OCI-LY1 (cell line): ENCODE measurements around the gene CBLB.

ENCODE experiments used
- H2AFZ ChIP-seq: fragments of 200-600 bp; sonication (generic), shearing (Covaris generic); 2 replicates; pipeline ENCODE4 v1.6.0; 2014; ENCODE audit warnings: antibody characterized with exemption, mild to moderate bottlenecking, low read length
- H3F3A ChIP-seq: fragments of 200-600 bp; sonication (generic), shearing (Covaris generic); 2 replicates; pipeline ENCODE4 v1.6.0; 2014; ENCODE audit warnings: mild to moderate bottlenecking, antibody characterized with exemption, low read length, moderate library complexity; ENCODE audit not compliant: insufficient read depth
- H3K27ac ChIP-seq: fragments of 200-600 bp; sonication (generic); 2 replicates; pipeline ENCODE4 v1.5.1; 2014; ENCODE audit warnings: low read length, mixed run types, mild to moderate bottlenecking, low read depth; ENCODE audit not compliant: poor library complexity, severe bottlenecking
- H3K27me3 ChIP-seq: fragments of 200-600 bp; sonication (generic); 2 replicates; pipeline ENCODE4 v1.6.0; 2014; ENCODE audit warnings: antibody characterized with exemption, mild to moderate bottlenecking, low read length, moderate library complexity; ENCODE audit not compliant: insufficient read depth
- H3K36me3 ChIP-seq: fragments of 200-600 bp; sonication (generic); 2 replicates; pipeline ENCODE4 v1.6.1; 2014; ENCODE audit warnings: mild to moderate bottlenecking, antibody characterized with exemption, low read length, moderate library complexity, mixed read lengths; ENCODE audit not compliant: insufficient read depth
- H3K4me1 ChIP-seq: fragments of 200-600 bp; sonication (generic); 2 replicates; pipeline ENCODE4 v1.5.1; 2014; ENCODE audit warnings: mild to moderate bottlenecking, low read length, moderate library complexity; ENCODE audit not compliant: insufficient read depth, severe bottlenecking
- H3K4me2 ChIP-seq: fragments of 200-600 bp; sonication (generic), shearing (Covaris generic); 2 replicates; pipeline ENCODE4 v1.6.1; 2014; ENCODE audit warnings: low read length
- H3K4me3 ChIP-seq: fragments of 200-600 bp; sonication (generic); 2 replicates; pipeline ENCODE4 v1.5.1; 2014; ENCODE audit warnings: low read length, low read depth, mild to moderate bottlenecking, mixed read lengths; ENCODE audit not compliant: poor library complexity, severe bottlenecking
- H3K79me2 ChIP-seq: fragments of 200-600 bp; shearing (Covaris generic); 2 replicates; pipeline ENCODE4 v1.6.1; 2016; ENCODE audit warnings: mixed run types, low read length, mixed read lengths; ENCODE audit not compliant: insufficient read depth
- H3K9ac ChIP-seq: fragments of 200-600 bp; sonication (generic), shearing (Covaris generic); 2 replicates; pipeline ENCODE4 v1.6.1; 2014; ENCODE audit warnings: mild to moderate bottlenecking, low read length, mixed read lengths
- H3K9me2 ChIP-seq: fragments of 200-600 bp; sonication (generic), shearing (Covaris generic); 2 replicates; pipeline ENCODE4 v1.6.1; 2014; ENCODE audit warnings: low read depth, mild to moderate bottlenecking, low read length, mixed read lengths
- H3K9me3 ChIP-seq: fragments of 200-600 bp; shearing (Covaris generic); 2 replicates; pipeline ENCODE4 v1.6.1; 2014; ENCODE audit warnings: low read length, mixed read lengths
- H4K20me1 ChIP-seq: fragments of 200-600 bp; sonication (generic), shearing (Covaris generic); 2 replicates; pipeline ENCODE4 v1.6.0; 2016; ENCODE audit warnings: mild to moderate bottlenecking, low read length; ENCODE audit not compliant: insufficient read depth
- CTCF ChIP-seq: fragments of 200-600 bp; sonication (generic), shearing (Covaris generic); IDR thresholded peaks from 2 replicates; pipeline ENCODE4 v1.5.1; 2017; ENCODE audit warnings: mild to moderate bottlenecking, antibody characterized with exemption, low read length, moderate library complexity, mixed read lengths
- EZH2 ChIP-seq: fragments of 200-600 bp; sonication (generic), shearing (Covaris generic); IDR thresholded peaks from 2 replicates; pipeline ENCODE4 v1.8.0; 2017; ENCODE audit warnings: borderline replicate concordance, mixed run types, mild to moderate bottlenecking, antibody characterized with exemption, low read length, moderate library complexity, mixed read lengths

The CBLB gene

GRCh38 chr3:105837143-105837740 lies 31.6 kb downstream of the CBLB start:
- TF ChIP-seq EZH2, result no peak
- H3K9me2 ChIP-seq, result no peaks in the 10 kb centered on the region
- H2AFZ ChIP-seq, result no peak overlapping the region
- H3K36me3 ChIP-seq, result peaks cover 20% of the 10 kb centered on the region
- H3F3A ChIP-seq, result peaks cover 6% of the 10 kb centered on the region; the same call in 1 of the 2 replicates
- no peaks in the 10 kb centered on the region for H3K9me3 ChIP-seq
- H3K27me3 ChIP-seq, result no peaks in the 10 kb centered on the region
- peaks cover 64% of the 10 kb centered on the region for H3K4me1 ChIP-seq
- no peaks in the 10 kb centered on the region for H4K20me1 ChIP-seq
- peak overlapping the region; percentile 69 for H3K4me2 ChIP-seq
- peak overlapping the region; percentile 73 for H3K27ac ChIP-seq
- peak overlapping the region; percentile 18; the same call in 1 of the 2 replicates for H3K9ac ChIP-seq
- no peaks in the 10 kb centered on the region for H3K79me2 ChIP-seq
- H3K4me3 ChIP-seq, result peak overlapping the region; percentile 37

GRCh38 chr3:105836533-105836932 lies 32.3 kb downstream of the CBLB start:
- peak; percentile 11; the same call in 1 of the 2 replicates for TF ChIP-seq CTCF
- TF ChIP-seq EZH2, result no peak
- Histone ChIP-seq H3K27me3 (no peaks in the 10 kb centered on the region), H3K4me2 (peak overlapping the region; percentile 69), H3K27ac (peak overlapping the region; percentile 73), H2AFZ (no peak overlapping the region), H3K4me3 (peak overlapping the region; percentile 37), H3K9ac (peak overlapping the region; percentile 13; the same call in 1 of the 2 replicates), H3K9me2 (no peaks in the 10 kb centered on the region), H3K4me1 (peaks cover 71% of the 10 kb centered on the region), H3K9me3 (no peaks in the 10 kb centered on the region), H3K79me2 (no peaks in the 10 kb centered on the region), H4K20me1 (no peaks in the 10 kb centered on the region), H3K36me3 (peaks cover 16% of the 10 kb centered on the region), H3F3A (peaks cover 6% of the 10 kb centered on the region; the same call in 1 of the 2 replicates)

GRCh38 chr3:105835606-105836005 lies 33.2 kb downstream of the CBLB start:
- H3K9ac ChIP-seq, result peak overlapping the region; percentile 13; the same call in 1 of the 2 replicates
- H2AFZ ChIP-seq, result no peak overlapping the region
- H4K20me1 ChIP-seq, result no peaks in the 10 kb centered on the region
- H3K36me3 ChIP-seq, result peaks cover 14% of the 10 kb centered on the region
- H3K9me2 ChIP-seq, result no peaks in the 10 kb centered on the region
- peak overlapping the region; percentile 73 for H3K27ac ChIP-seq
- no peaks in the 10 kb centered on the region for H3K79me2 ChIP-seq
- H3K4me1 ChIP-seq, result peaks cover 80% of the 10 kb centered on the region
- H3K4me3 ChIP-seq, result peak overlapping the region; percentile 8
- H3K9me3 ChIP-seq, result no peaks in the 10 kb centered on the region
- H3K27me3 ChIP-seq, result no peaks in the 10 kb centered on the region
- peak overlapping the region; percentile 69 for H3K4me2 ChIP-seq
- H3F3A ChIP-seq, result peaks cover 6% of the 10 kb centered on the region; the same call in 1 of the 2 replicates
- TF ChIP-seq CTCF (no peak), EZH2 (no peak)

GRCh38 chr3:105834768-105835167 lies 34.0 kb downstream of the CBLB start:
- H3K36me3 ChIP-seq, result peaks cover 12% of the 10 kb centered on the region
- H3K4me3 ChIP-seq, result no peak overlapping the region
- peak overlapping the region; percentile 12; the same call in 1 of the 2 replicates for H3K9ac ChIP-seq
- peaks cover 6% of the 10 kb centered on the region; the same call in 1 of the 2 replicates for H3F3A ChIP-seq
- no peaks in the 10 kb centered on the region for H3K27me3 ChIP-seq
- TF ChIP-seq EZH2, result no peak
- no peak for TF ChIP-seq CTCF
- H3K9me3 ChIP-seq, result no peaks in the 10 kb centered on the region
- peaks cover 89% of the 10 kb centered on the region for H3K4me1 ChIP-seq
- peak overlapping the region; percentile 47 for H3K4me2 ChIP-seq
- no peak overlapping the region for H2AFZ ChIP-seq
- H3K27ac ChIP-seq, result peak overlapping the region; percentile 73
- no peaks in the 10 kb centered on the region for H3K79me2 ChIP-seq
- H3K9me2 ChIP-seq, result no peaks in the 10 kb centered on the region
- H4K20me1 ChIP-seq, result no peaks in the 10 kb centered on the region
